IgD-negative memory B cell (primary cell): ENCODE data around the gene ZRANB1. TPM values are rescaled to one million over a fixed set of nuclear protein-coding genes. Genes with fewer than 3 reads are reported as not detected.

ENCODE experiments used
- H3K27ac Mint-ChIP-seq, 3 donors: one replicate each; pipeline ENCODE4 v1.8.0; 2020 to 2022; ENCODE audit warnings: mild to moderate bottlenecking in 3 of 3, mixed read lengths in 3 of 3, moderate library complexity in 1 of 3
- H3K27me3 Mint-ChIP-seq: one replicate; pipeline ENCODE4 v1.8.0; 2021; ENCODE audit warnings: mixed read lengths
- H3K36me3 Mint-ChIP-seq: one replicate; pipeline ENCODE4 v1.8.0; 2020; ENCODE audit warnings: mild to moderate bottlenecking, mixed read lengths
- H3K4me1 Mint-ChIP-seq, 3 donors: one replicate each; pipeline ENCODE4 v1.8.0; 2020 to 2022; ENCODE audit warnings: mixed read lengths in 3 of 3, mild to moderate bottlenecking in 1 of 3
- H3K4me3 Mint-ChIP-seq, 4 donors: one replicate each; pipeline ENCODE4 v1.8.0; 2020 to 2022; ENCODE audit warnings: mild to moderate bottlenecking in 4 of 4, mixed read lengths in 4 of 4, moderate library complexity in 3 of 4
- H3K9me3 Mint-ChIP-seq, 3 donors: one replicate each; pipeline ENCODE4 v1.8.0; 2020 to 2021; ENCODE audit warnings: mixed read lengths in 3 of 3, mild to moderate bottlenecking in 1 of 3
- polyA plus RNA-seq: library from polyadenylated mRNA; unstranded; fragments of 300-500 nt; fragmentation: Illumina TruSeq; gene quantifications from one replicate; pipeline ENCODE4 v1.2.3, GENCODE V29; 2021

Gene ZRANB1
- polyA plus RNA-seq, 1 donor from 2014 or later: 8.4 TPM

GRCh38 chr10:124998624-124999291 is 56.8 kb downstream of the ZRANB1 start:
- no peaks in the 10 kb centered on the region for H3K9me3 Mint-ChIP-seq
- H3K36me3 Mint-ChIP-seq: no peaks in the 10 kb centered on the region
- peaks cover 0 to 1% (median 0%) of the 10 kb centered on the region in 3 donors for H3K4me1 Mint-ChIP-seq
- no peak overlapping the region for H3K27ac Mint-ChIP-seq
- no peak overlapping the region for H3K4me3 Mint-ChIP-seq
- no peaks in the 10 kb centered on the region for H3K27me3 Mint-ChIP-seq

GRCh38 chr10:124999433-125000365 is 57.8 kb downstream of the ZRANB1 start:
- H3K9me3 Mint-ChIP-seq: no peaks in the 10 kb centered on the region
- no peaks in the 10 kb centered on the region for H3K36me3 Mint-ChIP-seq
- no peaks in the 10 kb centered on the region for H3K27me3 Mint-ChIP-seq
- no peak overlapping the region for H3K27ac Mint-ChIP-seq
- H3K4me3 Mint-ChIP-seq: no peak overlapping the region
- H3K4me1 Mint-ChIP-seq: peaks cover 0 to 1% (median 0%) of the 10 kb centered on the region in 3 donors

GRCh38 chr10:125000366-125001312 is 58.7 kb downstream of the ZRANB1 start:
- Mint-ChIP-seq H3K36me3 (no peaks in the 10 kb centered on the region), H3K4me1 (peaks cover 0 to 1% (median 0%) of the 10 kb centered on the region in 3 donors), H3K9me3 (no peaks in the 10 kb centered on the region), H3K27ac (no peak overlapping the region), H3K27me3 (peaks cover 3% of the 10 kb centered on the region), H3K4me3 (no peak overlapping the region)

GRCh38 chr10:125001313-125002046 is 59.6 kb downstream of the ZRANB1 start:
- no peak overlapping the region for H3K27ac Mint-ChIP-seq

GRCh38 chr10:125002047-125002422 is 60.1 kb downstream of the ZRANB1 start:
- H3K36me3 Mint-ChIP-seq: no peaks in the 10 kb centered on the region
- no peak overlapping the region for H3K27ac Mint-ChIP-seq
- H3K27me3 Mint-ChIP-seq: peaks cover 3% of the 10 kb centered on the region

More at GRCh38 chr10:125001313-125002046, 59.6 kb downstream of the ZRANB1 start:
- no peaks in the 10 kb centered on the region for H3K36me3 Mint-ChIP-seq
- H3K9me3 Mint-ChIP-seq: no peaks in the 10 kb centered on the region
- H3K4me3 Mint-ChIP-seq: no peak overlapping the region
- H3K27me3 Mint-ChIP-seq: peaks cover 3% of the 10 kb centered on the region
- peaks cover 0 to 1% (median 0%) of the 10 kb centered on the region in 3 donors for H3K4me1 Mint-ChIP-seq

GRCh38 chr10:125002423-125003145 is 60.7 kb downstream of the ZRANB1 start:
- Mint-ChIP-seq H3K27ac (no peak overlapping the region), H3K27me3 (peaks cover 3% of the 10 kb centered on the region), H3K9me3 (no peaks in the 10 kb centered on the region), H3K4me1 (no peaks in the 10 kb centered on the region), H3K4me3 (no peak overlapping the region), H3K36me3 (no peaks in the 10 kb centered on the region)

More at GRCh38 chr10:125002047-125002422, 60.1 kb downstream of the ZRANB1 start:
- no peaks in the 10 kb centered on the region for H3K9me3 Mint-ChIP-seq
- H3K4me3 Mint-ChIP-seq: no peak overlapping the region
- H3K4me1 Mint-ChIP-seq: peaks cover 0 to 1% (median 0%) of the 10 kb centered on the region in 3 donors

GRCh38 chr10:125003146-125003900 is 61.4 kb downstream of the ZRANB1 start:
- Mint-ChIP-seq H3K27me3 (peaks cover 3% of the 10 kb centered on the region), H3K4me1 (no peaks in the 10 kb centered on the region), H3K4me3 (no peak overlapping the region), H3K36me3 (no peaks in the 10 kb centered on the region), H3K9me3 (no peaks in the 10 kb centered on the region), H3K27ac (no peak overlapping the region)

- Mint-ChIP-seq H3K4me1 (no peaks in the 10 kb centered on the region), H3K36me3 (no peaks in the 10 kb centered on the region), H3K27me3 (peaks cover 3% of the 10 kb centered on the region), H3K4me3 (no peak overlapping the region), H3K27ac (no peak overlapping the region), H3K9me3 (no peaks in the 10 kb centered on the region)
These were observed 62.1 kb downstream of the ZRANB1 start for GRCh38 chr10:125003901-125004467.

GRCh38 chr10:125004571-125005311 is 62.8 kb downstream of the ZRANB1 start:
- peaks cover 3% of the 10 kb centered on the region for H3K27me3 Mint-ChIP-seq
- no peaks in the 10 kb centered on the region for H3K9me3 Mint-ChIP-seq
- no peak overlapping the region for H3K27ac Mint-ChIP-seq
- H3K4me3 Mint-ChIP-seq: no peak overlapping the region
- no peaks in the 10 kb centered on the region for H3K4me1 Mint-ChIP-seq
- H3K36me3 Mint-ChIP-seq: no peaks in the 10 kb centered on the region

- no peak overlapping the region for H3K4me3 Mint-ChIP-seq
These were observed 63.6 kb downstream of the ZRANB1 start for GRCh38 chr10:125005312-125006187.

GRCh38 chr10:125006188-125006680 is 64.3 kb downstream of the ZRANB1 start:
- Mint-ChIP-seq H3K36me3 (no peaks in the 10 kb centered on the region), H3K4me1 (no peaks in the 10 kb centered on the region), H3K4me3 (no peak overlapping the region), H3K27me3 (peaks cover 6% of the 10 kb centered on the region), H3K27ac (no peak overlapping the region), H3K9me3 (no peaks in the 10 kb centered on the region)

More at GRCh38 chr10:125005312-125006187, 63.6 kb downstream of the ZRANB1 start:
- H3K4me1 Mint-ChIP-seq: no peaks in the 10 kb centered on the region
- peaks cover 5% of the 10 kb centered on the region for H3K27me3 Mint-ChIP-seq
- no peak overlapping the region for H3K27ac Mint-ChIP-seq
- no peaks in the 10 kb centered on the region for H3K36me3 Mint-ChIP-seq
- H3K9me3 Mint-ChIP-seq: no peaks in the 10 kb centered on the region
